HG02763 (cell line): ENCODE data around the gene FXYD3.

Experiments used
- ATAC-seq: cut with Tn5 transposase; IDR thresholded peaks from one replicate; pipeline ENCODE4 v1.9.1; 2021; ENCODE audit warnings: mild to moderate bottlenecking, moderate library complexity; ENCODE audit not compliant: unreplicated experiment

Gene FXYD3

DNA sequence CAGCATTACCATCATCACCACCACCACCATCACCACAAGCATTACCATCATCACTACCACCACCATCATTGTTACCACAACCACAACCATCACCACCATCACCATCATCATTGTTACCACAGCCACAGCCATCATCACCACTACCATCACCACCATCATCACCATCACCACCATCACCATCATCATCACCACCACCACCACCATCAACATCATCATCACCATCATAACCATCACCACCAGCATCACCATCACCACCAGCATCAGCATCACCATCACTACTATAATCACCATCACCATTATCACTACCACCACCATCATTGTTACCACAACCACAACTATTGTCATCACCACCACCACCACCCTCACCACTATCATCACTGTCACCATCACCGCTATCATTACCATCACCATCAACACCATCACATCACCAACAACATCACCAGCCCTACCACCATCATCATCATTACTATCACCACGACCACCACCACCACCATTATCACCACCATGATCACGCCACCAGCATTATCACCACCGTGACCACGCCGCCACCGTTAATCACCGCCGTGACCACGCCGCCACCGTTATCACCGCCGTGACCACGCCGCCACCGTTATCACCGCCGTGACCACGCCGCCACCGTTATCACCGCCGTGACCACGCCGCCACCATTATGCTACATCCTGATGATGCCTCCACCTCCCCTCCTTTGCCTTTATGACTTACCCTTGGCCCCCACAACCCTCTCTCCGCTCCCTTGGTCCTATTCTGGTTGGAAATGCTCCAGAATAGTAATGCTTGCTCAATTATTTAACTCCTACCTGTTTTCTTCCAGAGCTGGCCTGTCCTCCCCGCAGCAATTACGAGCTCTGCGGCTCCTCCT, 10.0 kb upstream of the FXYD3 start:
- no peak for ATAC-seq

DNA sequence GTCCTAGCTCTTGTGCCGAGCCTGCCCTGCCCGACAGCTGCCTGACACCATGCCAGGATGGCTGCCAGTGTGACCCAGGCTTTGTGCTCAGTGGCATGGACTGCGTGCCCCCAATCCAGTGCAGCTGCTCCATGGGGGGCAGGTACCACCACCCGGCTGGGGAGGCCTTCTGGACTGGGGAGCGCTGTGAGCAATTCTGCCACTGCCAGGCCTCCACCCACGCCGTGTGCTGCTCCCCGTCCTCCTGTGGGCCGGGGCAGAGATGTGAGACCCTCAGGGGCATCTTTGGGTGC, 9.4 kb upstream of the FXYD3 start:
- no peak for ATAC-seq

DNA sequence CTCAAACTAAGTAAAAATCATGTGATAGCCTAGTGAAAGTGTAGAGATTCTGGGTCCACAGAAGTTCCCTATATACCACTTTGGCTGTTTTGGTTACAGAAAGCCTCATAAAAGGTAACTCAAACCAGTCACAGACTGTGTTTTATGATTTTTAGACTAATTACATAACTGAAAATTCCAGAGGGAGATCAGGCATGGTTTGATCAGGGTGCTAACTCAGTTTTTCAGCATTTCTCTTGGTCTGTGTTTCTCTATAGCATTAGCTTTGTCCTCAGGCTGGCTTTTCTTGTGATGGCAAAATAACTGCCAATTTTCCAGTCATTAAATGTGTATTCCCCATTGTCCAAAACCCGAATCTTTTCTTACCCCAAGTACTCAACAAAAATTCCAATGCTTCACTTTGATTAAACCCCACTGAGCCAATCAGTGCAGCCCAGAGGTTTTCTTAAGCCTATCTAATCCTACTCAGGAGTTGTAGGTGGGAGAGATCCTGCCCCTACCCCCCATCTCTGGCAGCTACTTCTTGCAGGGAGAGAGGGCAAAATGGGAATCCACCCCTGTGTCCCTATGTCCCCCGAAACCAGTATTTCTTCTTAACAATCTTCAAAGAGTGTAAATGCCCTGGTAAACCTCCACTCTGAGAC, 8.6 kb upstream of the FXYD3 start:
- no peak for ATAC-seq

GRCh38 chr19:35107545-35107944, 8.1 kb upstream of the FXYD3 start:
- no peak for ATAC-seq

- ATAC-seq, result no peak
Measured at GRCh38 chr19:35108730-35109129, 6.9 kb upstream of the FXYD3 start.

- ATAC-seq, result no peak
Measured at GRCh38 chr19:35109395-35110112, 6.1 kb upstream of the FXYD3 start.

DNA sequence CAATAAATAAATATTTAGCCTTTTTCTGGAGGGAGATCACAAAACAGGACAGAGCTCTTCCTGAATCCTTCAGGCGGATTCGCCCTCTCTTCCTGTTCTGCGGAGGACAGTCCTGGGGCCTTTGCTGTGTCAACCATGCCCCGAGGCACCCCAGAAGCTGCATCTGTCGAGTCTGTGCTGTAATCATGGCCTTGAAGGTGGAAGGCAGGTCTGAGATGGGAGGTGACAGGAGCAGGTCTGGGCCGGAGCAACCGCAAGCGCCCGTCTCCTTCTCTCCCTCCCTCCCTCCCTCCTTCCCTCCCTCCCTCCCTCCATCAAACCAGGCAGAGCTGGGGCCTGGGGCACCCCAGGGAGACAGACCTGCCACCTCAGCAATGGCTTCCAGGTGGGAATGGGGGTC, 4.6 kb upstream of the FXYD3 start:
- ATAC-seq, result no peak

- ATAC-seq, result no peak
Measured at GRCh38 chr19:35112995-35113688, 2.5 kb upstream of the FXYD3 start.

DNA sequence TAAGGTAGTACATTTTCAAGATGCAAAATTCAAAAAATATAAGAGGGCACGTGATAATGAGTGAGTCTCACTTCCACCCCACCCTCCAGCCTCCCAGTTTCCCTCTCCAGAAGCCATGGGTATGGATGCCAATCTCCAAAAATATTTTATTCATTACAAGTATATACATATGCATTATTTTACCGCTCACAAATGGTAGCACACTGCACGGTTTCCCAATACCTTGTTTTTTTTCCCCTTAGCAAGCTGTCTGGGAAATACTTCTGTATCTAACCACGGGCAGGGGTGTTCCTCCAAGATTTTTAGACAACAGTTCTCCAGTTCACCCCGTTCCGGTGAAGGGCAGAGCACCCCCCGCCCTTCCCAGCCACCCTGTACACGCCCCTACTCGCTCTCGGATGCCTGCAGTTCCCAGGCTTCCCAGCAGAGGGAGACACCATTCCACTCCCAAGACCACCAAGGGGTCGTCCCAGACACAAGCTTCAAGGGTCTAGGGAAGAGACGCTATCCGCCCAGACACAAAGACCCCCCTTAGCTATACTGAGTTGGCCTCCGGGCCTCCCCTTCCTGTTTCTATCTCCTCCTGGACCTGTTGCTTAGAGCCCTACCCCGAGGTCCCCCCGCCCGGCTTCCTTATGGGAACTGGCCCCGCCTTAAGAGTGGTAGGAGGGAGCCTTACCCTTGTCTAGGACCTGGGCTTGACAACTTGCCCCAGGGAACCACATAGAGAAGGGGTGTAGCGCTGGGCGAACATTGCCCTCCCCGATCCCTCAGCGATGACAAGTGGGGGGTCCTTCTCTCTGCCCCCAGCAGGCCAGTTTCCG, 1.1 kb upstream of the FXYD3 start:
- ATAC-seq, result no peak

- ATAC-seq, result no peak
Measured at GRCh38 chr19:35116072-35116801, 614 bp downstream of the FXYD3 start.

GRCh38 chr19:35117116-35117515, 1.5 kb downstream of the FXYD3 start:
- ATAC-seq, result no peak

- no peak for ATAC-seq
Measured at GRCh38 chr19:35117799-35118198, 2.2 kb downstream of the FXYD3 start.

DNA sequence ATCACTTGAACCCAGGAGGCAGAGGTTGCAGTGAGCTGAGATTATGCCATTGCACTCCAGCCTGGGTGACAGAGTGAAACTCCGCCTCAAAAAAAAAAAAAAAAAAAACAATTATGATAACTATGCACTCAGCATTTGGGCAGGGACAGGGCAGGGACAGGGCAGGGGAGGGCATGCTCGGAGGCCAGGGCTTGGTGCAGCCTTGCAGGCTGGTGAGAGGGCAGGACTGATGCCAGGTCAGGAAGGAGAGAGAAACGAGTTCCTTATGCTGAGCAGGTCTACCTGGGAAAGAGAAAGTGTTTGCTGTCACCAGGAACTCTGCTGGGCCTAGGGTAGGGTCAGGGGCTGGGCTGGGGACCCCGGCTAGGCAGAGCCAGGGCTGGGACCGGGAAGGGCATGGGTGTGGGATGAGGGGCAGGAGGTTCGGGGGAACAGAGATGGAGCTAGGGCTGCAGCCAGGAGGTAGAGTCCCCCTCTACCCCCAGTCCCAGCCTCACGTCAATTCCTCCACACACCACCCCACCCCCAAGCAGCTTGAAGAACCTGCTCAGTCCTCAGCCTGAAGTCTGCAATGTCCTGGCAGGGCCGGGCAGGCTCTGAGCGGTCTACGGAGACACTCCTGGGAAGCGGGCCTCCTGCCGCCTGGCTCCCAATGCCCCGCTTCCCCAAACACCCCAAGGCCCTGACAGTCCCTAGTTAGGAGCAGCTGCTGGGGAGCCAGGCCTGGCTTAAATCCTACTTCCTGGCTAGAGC, 2.8 kb downstream of the FXYD3 start:
- no peak for ATAC-seq

GRCh38 chr19:35119091-35119490, 3.5 kb downstream of the FXYD3 start:
- no peak for ATAC-seq

GRCh38 chr19:35119578-35120155, 4.0 kb downstream of the FXYD3 start:
- no peak for ATAC-seq

GRCh38 chr19:35120492-35120891, 4.9 kb downstream of the FXYD3 start:
- ATAC-seq, result no peak

- no peak for ATAC-seq
Measured at GRCh38 chr19:35120898-35121297, 5.3 kb downstream of the FXYD3 start.

DNA sequence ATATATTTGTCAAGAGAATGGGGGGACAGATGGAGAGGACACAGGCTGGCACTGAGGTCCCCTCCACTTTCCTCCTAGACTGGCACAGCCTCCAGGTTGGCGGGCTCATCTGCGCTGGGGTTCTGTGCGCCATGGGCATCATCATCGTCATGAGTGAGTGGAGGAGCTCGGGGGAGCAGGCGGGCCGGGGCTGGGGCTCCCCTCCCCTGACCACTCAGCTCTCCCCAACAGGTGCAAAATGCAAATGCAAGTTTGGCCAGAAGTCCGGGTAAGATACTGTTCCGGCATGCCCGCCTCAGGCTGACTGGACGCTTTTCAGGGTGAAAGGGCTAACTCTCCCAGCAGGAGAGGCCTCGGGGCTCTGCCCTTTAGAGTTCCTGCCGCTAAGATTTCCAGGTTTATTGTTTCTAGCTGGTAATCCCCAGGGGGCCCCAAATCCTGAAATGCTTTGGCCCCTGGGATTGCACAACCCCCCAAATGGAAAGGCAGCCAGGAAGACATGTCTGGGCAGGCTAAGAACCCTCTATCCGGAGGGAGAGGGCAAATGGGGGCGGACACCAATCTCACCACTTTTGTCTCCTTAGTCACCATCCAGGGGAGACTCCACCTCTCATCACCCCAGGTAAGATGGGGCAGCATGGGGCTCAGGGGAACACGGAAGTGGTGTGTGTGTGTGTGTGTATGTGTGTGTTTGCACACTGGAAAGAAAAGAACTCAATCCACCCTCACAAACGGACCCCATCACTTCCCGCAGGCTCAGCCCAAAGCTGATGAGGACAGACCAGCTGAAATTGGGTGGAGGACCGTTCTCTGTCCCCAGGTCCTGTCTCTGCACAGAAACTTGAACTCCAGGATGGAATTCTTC, 7.3 kb downstream of the FXYD3 start:
- ATAC-seq, result no peak
